Measurements from ENCODE around the gene EXOC6B. TPM values are rescaled to one million over a fixed set of nuclear protein-coding genes. Genes with fewer than 3 reads are reported as not detected.

EXOC6B gene
- total RNA-seq, 2 donors from 2014 or later = 51.3 to 68.9 TPM

GRCh38 chr2:72574886-72575285, 250.9 kb downstream of the EXOC6B start:
- Mint-ChIP-seq H3K27me3 (ENCODE audit: insufficient read depth) (no peaks in the 10 kb centered on the region), H3K4me3 (no peak overlapping the region), H3K36me3 (ENCODE audit: low read depth) (peaks cover 3% of the 10 kb centered on the region), H3K27ac (no peak overlapping the region), H3K4me1 (peaks cover 7% of the 10 kb centered on the region), H3K9me3 (no peaks in the 10 kb centered on the region)
- DNase-seq = no peak
- no peak overlapping the region for H3K9ac ChIP-seq (ENCODE audit: extremely low read depth, low read length, poor library complexity, severe bottlenecking)
- TF ChIP-seq CTCF (conservative IDR thresholded peaks at IDR 0.05) = no peak
- H3K9me3 ChIP-seq (ENCODE audit: control insufficient read depth, low read length) = no peaks in the 10 kb centered on the region
- H3K27ac ChIP-seq (ENCODE audit: low read depth, low read length) = no peak overlapping the region
- H3K4me1 ChIP-seq (ENCODE audit: control insufficient read depth, insufficient read depth, low read length) = no peaks in the 10 kb centered on the region
- WGBS, 2 experiments (ENCODE audit: insufficient coverage in 1 of 2, insufficient read length in 1 of 2) = 82 to 95% methylated on average over 3 of the region's 3 CpGs
- H3K36me3 ChIP-seq (ENCODE audit: control insufficient read depth, insufficient read depth, low read length) = peaks cover 12% of the 10 kb centered on the region
- H3K4me3 ChIP-seq (ENCODE audit: low read length) = no peak overlapping the region
- no peaks in the 10 kb centered on the region for H3K27me3 ChIP-seq (ENCODE audit: control insufficient read depth, insufficient read depth, low read length, poor library complexity, severe bottlenecking)

- Mint-ChIP-seq H3K27ac (no peak overlapping the region), H3K9me3 (no peaks in the 10 kb centered on the region), H3K4me1 (peaks cover 7% of the 10 kb centered on the region), H3K36me3 (ENCODE audit: low read depth) (peaks cover 3% of the 10 kb centered on the region), H3K4me3 (no peak overlapping the region), H3K27me3 (ENCODE audit: insufficient read depth) (no peaks in the 10 kb centered on the region)
- Histone ChIP-seq H3K9me3 (ENCODE audit: control insufficient read depth, low read length) (no peaks in the 10 kb centered on the region), H3K27me3 (ENCODE audit: control insufficient read depth, insufficient read depth, low read length, poor library complexity, severe bottlenecking) (no peaks in the 10 kb centered on the region), H3K4me3 (ENCODE audit: low read length) (no peak overlapping the region), H3K27ac (ENCODE audit: low read depth, low read length) (no peak overlapping the region), H3K4me1 (ENCODE audit: control insufficient read depth, insufficient read depth, low read length) (no peaks in the 10 kb centered on the region), H3K9ac (ENCODE audit: extremely low read depth, low read length, poor library complexity, severe bottlenecking) (no peak overlapping the region), H3K36me3 (ENCODE audit: control insufficient read depth, insufficient read depth, low read length) (peaks cover 12% of the 10 kb centered on the region)
- no peak for DNase-seq
- 90 to 94% methylated on average over 1 of the region's 1 CpG for WGBS, 2 experiments (ENCODE audit: insufficient coverage in 1 of 2, insufficient read length in 1 of 2)
- no peak for TF ChIP-seq CTCF (conservative IDR thresholded peaks at IDR 0.05)
Observed at GRCh38 chr2:72573232-72573631, 252.6 kb downstream of the EXOC6B start.

- Mint-ChIP-seq H3K9me3 (no peaks in the 10 kb centered on the region), H3K36me3 (ENCODE audit: low read depth) (peaks cover 3% of the 10 kb centered on the region), H3K4me1 (peaks cover 7% of the 10 kb centered on the region), H3K27ac (no peak overlapping the region), H3K4me3 (no peak overlapping the region), H3K27me3 (ENCODE audit: insufficient read depth) (no peaks in the 10 kb centered on the region)
- no peak overlapping the region for H3K4me3 ChIP-seq (ENCODE audit: low read length)
- no peak overlapping the region for H3K27ac ChIP-seq (ENCODE audit: low read depth, low read length)
- H3K36me3 ChIP-seq (ENCODE audit: control insufficient read depth, insufficient read depth, low read length) = peaks cover 12% of the 10 kb centered on the region
- H3K9me3 ChIP-seq (ENCODE audit: control insufficient read depth, low read length) = no peaks in the 10 kb centered on the region
- H3K4me1 ChIP-seq (ENCODE audit: control insufficient read depth, insufficient read depth, low read length) = no peaks in the 10 kb centered on the region
- H3K9ac ChIP-seq (ENCODE audit: extremely low read depth, low read length, poor library complexity, severe bottlenecking) = no peak overlapping the region
- H3K27me3 ChIP-seq (ENCODE audit: control insufficient read depth, insufficient read depth, low read length, poor library complexity, severe bottlenecking) = no peaks in the 10 kb centered on the region
- no peak for DNase-seq
- no peak for TF ChIP-seq CTCF (conservative IDR thresholded peaks at IDR 0.05)
- WGBS, 2 experiments (ENCODE audit: insufficient coverage in 1 of 2, insufficient read length in 1 of 2) = 63% methylated on average over 2 of the region's 2 CpGs; no CpG with 5 or more reads in 1 of the 2 experiments
Observed at GRCh38 chr2:72572501-72572900, 253.3 kb downstream of the EXOC6B start.
